Lung (tissue), 12 donors: ENCODE measurements around the gene LYPD1. TPM values are rescaled to one million over a fixed set of nuclear protein-coding genes. Genes with fewer than 3 reads are reported as not detected.

Experiments
- ATAC-seq: fragments of 200-7000 bp; cut with Tn5 transposase; one replicate; pipeline ENCODE4 v1.9.1; 2020; ENCODE audit warnings: moderate number of reproducible peaks; ENCODE audit not compliant: insufficient read depth, low FRiP score
- DNase-seq, 3 donors: peaks; one replicate each; pipeline ENCODE4 v3.0.0-alpha.2; 2013 to 2017
- H3K27ac ChIP-seq, 2 donors: one replicate each; pipeline ENCODE4 v1.5.1; 2013; ENCODE audit warnings: mild to moderate bottlenecking in 2 of 2, moderate library complexity in 2 of 2, control low read depth in 1 of 2, inconsistent platforms in 1 of 2, low read depth in 1 of 2, low read length in 1 of 2
- H3K27me3 ChIP-seq, 3 donors: one replicate each; pipeline ENCODE4 v1.5.1; 2013; ENCODE audit warnings: low read length in 2 of 3; ENCODE audit not compliant: control insufficient read depth in 3 of 3, insufficient read depth in 3 of 3
- H3K36me3 ChIP-seq, 4 donors: one replicate each; pipeline ENCODE4 v1.5.1; 2013; ENCODE audit warnings: low read length in 4 of 4, mild to moderate bottlenecking in 1 of 4, moderate library complexity in 1 of 4; ENCODE audit not compliant: control insufficient read depth in 4 of 4, insufficient read depth in 4 of 4
- H3K4me1 ChIP-seq, 5 donors: one replicate each; pipeline ENCODE4 v1.5.1; 2013; ENCODE audit warnings: low read length in 5 of 5, mild to moderate bottlenecking in 2 of 5, moderate library complexity in 1 of 5; ENCODE audit not compliant: control insufficient read depth in 5 of 5, insufficient read depth in 5 of 5
- H3K4me3 ChIP-seq: one replicate; pipeline ENCODE4 v1.5.1; 2013; ENCODE audit warnings: mild to moderate bottlenecking, control low read depth, moderate library complexity
- H3K9ac ChIP-seq, 2 donors: one replicate each; pipeline ENCODE4 v1.5.1; 2013; ENCODE audit warnings: low read length in 2 of 2, control low read depth in 1 of 2; ENCODE audit not compliant: insufficient read depth in 1 of 2
- H3K9me3 ChIP-seq, 4 donors: one replicate each; pipeline ENCODE4 v1.5.1; 2013; ENCODE audit warnings: low read length in 3 of 4, mild to moderate bottlenecking in 1 of 4, moderate library complexity in 1 of 4; ENCODE audit not compliant: control insufficient read depth in 4 of 4, insufficient read depth in 3 of 4
- WGBS, 2 donors: extraction: QIAGEN DNeasy Blood & Tissue Kit; methylation state at CpG; one replicate each; pipeline ENCODE4 v1.1.7; 2013; 5-methylcytosine and 5-hydroxymethylcytosine counted together
- polyA plus RNA-seq, 2 donors: library from polyadenylated mRNA; stranded (reverse); fragments of 200-250 nt; gene quantifications; one replicate each; pipeline ENCODE4 v1.2.1, GENCODE V29; 2013
- total RNA-seq, 2 donors: library from RNA; depleted of rRNA in 1 of 2; stranded (reverse); fragments of >200 nt in 1 of 2; gene quantifications; one replicate each; pipeline ENCODE4 v1.2.1, GENCODE V29; 2014 to 2021
- TF ChIP-seq, protein P1 (sequence below): IDR thresholded peaks from 2 replicates; pipeline ENCODE4 v1.5.1; 2012; ENCODE audit warnings: mild to moderate bottlenecking; ENCODE audit errors: control extremely low read depth, extremely low read depth
- donor health status: control.
- donor health status: control.
- donor health status: Bipolar disorder and iron deficiency.
- donor health status: healthy.
- donor health status: DM: yes; HTN: yes; CAD: no.

LYPD1 gene
- total and polyA plus RNA-seq, 4 donors = 0.28 to 6.6 (median 3.4) TPM

GRCh38 chr2:132654968-132655367, 15.0 kb downstream of the LYPD1 start:
- Histone ChIP-seq H3K27me3 (no peaks in the 10 kb centered on the region), H3K27ac (no peak overlapping the region), H3K9ac (no peak overlapping the region), H3K36me3 (no peaks in the 10 kb centered on the region), H3K4me1 (peaks cover 0 to 3% (median 0%) of the 10 kb centered on the region in 5 donors), H3K4me3 (no peak overlapping the region), H3K9me3 (no peaks in the 10 kb centered on the region)
- no peak for ATAC-seq
- no peak for DNase-seq
- WGBS, 2 donors = 94% methylated on average over 7 of the region's 7 CpGs
- TF ChIP-seq, protein P1, sequence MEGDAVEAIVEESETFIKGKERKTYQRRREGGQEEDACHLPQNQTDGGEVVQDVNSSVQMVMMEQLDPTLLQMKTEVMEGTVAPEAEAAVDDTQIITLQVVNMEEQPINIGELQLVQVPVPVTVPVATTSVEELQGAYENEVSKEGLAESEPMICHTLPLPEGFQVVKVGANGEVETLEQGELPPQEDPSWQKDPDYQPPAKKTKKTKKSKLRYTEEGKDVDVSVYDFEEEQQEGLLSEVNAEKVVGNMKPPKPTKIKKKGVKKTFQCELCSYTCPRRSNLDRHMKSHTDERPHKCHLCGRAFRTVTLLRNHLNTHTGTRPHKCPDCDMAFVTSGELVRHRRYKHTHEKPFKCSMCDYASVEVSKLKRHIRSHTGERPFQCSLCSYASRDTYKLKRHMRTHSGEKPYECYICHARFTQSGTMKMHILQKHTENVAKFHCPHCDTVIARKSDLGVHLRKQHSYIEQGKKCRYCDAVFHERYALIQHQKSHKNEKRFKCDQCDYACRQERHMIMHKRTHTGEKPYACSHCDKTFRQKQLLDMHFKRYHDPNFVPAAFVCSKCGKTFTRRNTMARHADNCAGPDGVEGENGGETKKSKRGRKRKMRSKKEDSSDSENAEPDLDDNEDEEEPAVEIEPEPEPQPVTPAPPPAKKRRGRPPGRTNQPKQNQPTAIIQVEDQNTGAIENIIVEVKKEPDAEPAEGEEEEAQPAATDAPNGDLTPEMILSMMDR = no peak

GRCh38 chr2:132654335-132654734, 15.7 kb downstream of the LYPD1 start:
- H3K4me1 ChIP-seq = peaks cover 0 to 3% (median 0%) of the 10 kb centered on the region in 5 donors
- 64 to 68% methylated on average over 4 of the region's 4 CpGs for WGBS, 2 donors
- no peak overlapping the region for H3K27ac ChIP-seq
- DNase-seq (no peak), ATAC-seq (no peak)
- TF ChIP-seq, protein P1 = no peak
- H3K27me3 ChIP-seq = no peaks in the 10 kb centered on the region
- no peak overlapping the region for H3K9ac ChIP-seq
- H3K4me3 ChIP-seq = no peak overlapping the region
- H3K9me3 ChIP-seq = no peaks in the 10 kb centered on the region
- H3K36me3 ChIP-seq = no peaks in the 10 kb centered on the region

DNA sequence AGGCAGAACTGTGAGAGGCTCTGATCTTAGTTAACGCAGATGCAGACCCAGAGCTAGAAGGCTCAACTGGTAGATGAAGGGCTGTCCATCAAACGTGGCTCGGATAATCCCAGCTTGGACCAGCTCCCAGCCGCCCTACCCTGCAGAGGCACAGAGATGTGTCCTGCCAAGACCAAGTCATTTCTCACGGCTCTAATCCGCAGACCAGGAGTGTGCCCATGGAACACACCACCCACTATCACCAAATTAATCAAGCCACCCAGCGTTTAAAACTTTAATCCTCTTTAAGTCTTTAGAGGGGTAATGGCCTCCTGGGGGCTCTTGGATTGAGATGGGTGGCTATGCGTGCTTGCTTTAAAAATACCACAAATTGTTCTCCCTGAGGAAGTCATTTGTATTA, 17.5 kb downstream of the LYPD1 start:
- Histone ChIP-seq H3K27ac (no peak overlapping the region), H3K4me1 (peaks cover 0 to 3% (median 0%) of the 10 kb centered on the region in 5 donors), H3K36me3 (no peaks in the 10 kb centered on the region), H3K4me3 (no peak overlapping the region), H3K9me3 (no peaks in the 10 kb centered on the region), H3K27me3 (no peaks in the 10 kb centered on the region), H3K9ac (no peak overlapping the region)
- ATAC-seq = no peak
- TF ChIP-seq, protein P1 = no peak
- WGBS, 2 donors = 78 to 81% methylated on average over 8 of the region's 8 CpGs
- no peak for DNase-seq
